Activated CD8-positive, alpha-beta T cell treated with anti-CD3 and anti-CD28 coated beads for 36 hours (primary cell): Measurements from ENCODE around the gene TBX4. TPM values are rescaled to one million over a fixed set of nuclear protein-coding genes. Genes with fewer than 3 reads are reported as not detected.

Experiments used
- ATAC-seq: fragments of 200-7000 bp; cut with Tn5 transposase; one replicate; pipeline ENCODE4 v1.10.0; 2021; ENCODE audit warnings: mild to moderate bottlenecking, moderate library complexity
- CTCF ChIA-PET: fragments of 350-600 bp; sonication (Branson Sonifier 250); formaldehyde crosslinking; loops from one replicate; lab custom pipeline; 2021; ENCODE audit warnings: antibody characterized with exemption; lab: Charles Lee
- POLR2A ChIA-PET: fragments of 350-600 bp; sonication (Branson Sonifier 250); formaldehyde crosslinking; loops from one replicate; lab custom pipeline; 2021; ENCODE audit warnings: antibody characterized with exemption; lab: Charles Lee
- DNase-seq: peaks from one replicate; pipeline ENCODE4 v3.0.0-alpha.2; 2020
- H3K27ac Mint-ChIP-seq: one replicate; pipeline ENCODE4 v1.8.0; 2021; ENCODE audit warnings: mild to moderate bottlenecking, mixed read lengths
- H3K27me3 Mint-ChIP-seq: one replicate; pipeline ENCODE4 v1.8.0; 2021; ENCODE audit warnings: mixed read lengths
- H3K36me3 Mint-ChIP-seq: one replicate; pipeline ENCODE4 v1.8.0; 2021; ENCODE audit warnings: low read depth, mixed read lengths
- H3K4me1 Mint-ChIP-seq: one replicate; pipeline ENCODE4 v1.8.0; 2021; ENCODE audit warnings: low read depth, mixed read lengths
- H3K4me3 Mint-ChIP-seq: one replicate; pipeline ENCODE4 v1.8.0; 2021; ENCODE audit warnings: mild to moderate bottlenecking, moderate library complexity, mixed read lengths
- H3K9me3 Mint-ChIP-seq: one replicate; pipeline ENCODE4 v1.8.0; 2021; ENCODE audit warnings: mixed read lengths
- intact Hi-C: fragments of 100-400 bp; cut with micrococcal nuclease; formaldehyde crosslinking; loops from one replicate; pipeline ENCODE4 v1.10.0; 2022
- total RNA-seq, 2 experiments: library from RNA; stranded (reverse); gene quantifications; one replicate each; pipeline ENCODE4 v1.2.3, GENCODE V29; 2021
- TF ChIP-seq, protein P1 (sequence below): fragments of 200-600 bp; IDR thresholded peaks from one replicate; pipeline ENCODE4 v1.8.0; 2022; ENCODE audit warnings: antibody characterized with exemption, mild to moderate bottlenecking

TBX4 gene
- total RNA-seq, 2 experiments from 2014 or later, result not detected

DNA sequence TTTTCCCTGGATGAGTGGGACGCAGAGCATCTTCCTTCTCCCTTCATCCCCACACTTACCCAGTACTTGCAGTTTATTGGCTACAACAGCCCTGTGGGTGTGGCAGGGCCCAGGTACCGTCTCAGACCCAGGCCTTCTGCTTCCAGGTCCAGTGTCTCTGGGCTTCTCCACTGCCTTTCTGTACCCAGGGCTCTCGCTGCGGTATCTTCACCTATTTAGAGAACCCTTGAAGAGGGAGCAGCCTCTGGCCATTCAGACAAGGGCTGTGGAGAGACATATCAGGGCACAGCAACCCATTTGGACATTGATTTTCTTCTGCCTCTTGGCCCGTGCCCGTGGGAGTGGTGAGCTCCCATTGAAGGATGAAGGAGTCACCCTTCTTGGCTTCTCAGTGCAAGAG is 17.3 kb downstream of the TBX4 start:
- Mint-ChIP-seq H3K4me1 (no peaks in the 10 kb centered on the region), H3K9me3 (no peaks in the 10 kb centered on the region), H3K27me3 (peaks cover 11% of the 10 kb centered on the region), H3K27ac (no peak overlapping the region), H3K36me3 (no peaks in the 10 kb centered on the region), H3K4me3 (no peak overlapping the region)
- ATAC-seq (no peak), DNase-seq (no peak)
- ChIA-PET POLR2A (no interaction called here), CTCF (interaction anchor here (0.6 to 1.2 kb wide), 2 partner anchors 31 to 54 kb away, joined by 3 read pairs; no protein-coding TSS in a partner anchor)
- intact Hi-C loops, result no loop called here
- TF ChIP-seq, protein P1, sequence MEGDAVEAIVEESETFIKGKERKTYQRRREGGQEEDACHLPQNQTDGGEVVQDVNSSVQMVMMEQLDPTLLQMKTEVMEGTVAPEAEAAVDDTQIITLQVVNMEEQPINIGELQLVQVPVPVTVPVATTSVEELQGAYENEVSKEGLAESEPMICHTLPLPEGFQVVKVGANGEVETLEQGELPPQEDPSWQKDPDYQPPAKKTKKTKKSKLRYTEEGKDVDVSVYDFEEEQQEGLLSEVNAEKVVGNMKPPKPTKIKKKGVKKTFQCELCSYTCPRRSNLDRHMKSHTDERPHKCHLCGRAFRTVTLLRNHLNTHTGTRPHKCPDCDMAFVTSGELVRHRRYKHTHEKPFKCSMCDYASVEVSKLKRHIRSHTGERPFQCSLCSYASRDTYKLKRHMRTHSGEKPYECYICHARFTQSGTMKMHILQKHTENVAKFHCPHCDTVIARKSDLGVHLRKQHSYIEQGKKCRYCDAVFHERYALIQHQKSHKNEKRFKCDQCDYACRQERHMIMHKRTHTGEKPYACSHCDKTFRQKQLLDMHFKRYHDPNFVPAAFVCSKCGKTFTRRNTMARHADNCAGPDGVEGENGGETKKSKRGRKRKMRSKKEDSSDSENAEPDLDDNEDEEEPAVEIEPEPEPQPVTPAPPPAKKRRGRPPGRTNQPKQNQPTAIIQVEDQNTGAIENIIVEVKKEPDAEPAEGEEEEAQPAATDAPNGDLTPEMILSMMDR, result no peak

DNA sequence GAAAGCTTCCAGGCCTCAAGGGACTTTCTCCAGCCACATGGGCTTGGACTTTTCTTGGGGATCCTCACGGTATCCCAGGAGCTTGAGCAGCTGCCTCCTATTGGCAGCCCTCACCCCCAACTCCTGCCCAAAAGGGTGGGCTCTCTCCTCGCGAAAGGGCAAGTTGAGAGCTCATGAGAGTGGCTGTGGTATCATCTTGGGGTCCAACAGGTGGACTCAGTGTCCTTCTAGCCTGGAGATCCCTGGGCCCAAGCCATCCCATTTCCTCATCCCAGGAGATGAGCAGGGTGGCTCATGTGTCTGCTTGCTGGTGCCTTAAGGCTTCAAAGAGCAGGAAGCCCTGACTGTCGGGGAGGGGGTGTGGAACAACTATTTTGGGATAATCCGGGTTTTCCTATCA is 17.7 kb downstream of the TBX4 start:
- H3K27me3 Mint-ChIP-seq, result peaks cover 7% of the 10 kb centered on the region
- H3K9me3 Mint-ChIP-seq, result no peaks in the 10 kb centered on the region
- TF ChIP-seq, protein P1, result no peak
- H3K36me3 Mint-ChIP-seq, result no peaks in the 10 kb centered on the region
- POLR2A ChIA-PET, result no interaction called here
- H3K27ac Mint-ChIP-seq, result no peak overlapping the region
- ATAC-seq (no peak), DNase-seq (no peak)
- H3K4me1 Mint-ChIP-seq, result no peaks in the 10 kb centered on the region
- CTCF ChIA-PET, result interaction anchor here (0.6 kb wide), 1 partner anchor 31 kb away, joined by 3 read pairs; no protein-coding TSS in a partner anchor
- intact Hi-C loops, result no loop called here
- no peak overlapping the region for H3K4me3 Mint-ChIP-seq

DNA sequence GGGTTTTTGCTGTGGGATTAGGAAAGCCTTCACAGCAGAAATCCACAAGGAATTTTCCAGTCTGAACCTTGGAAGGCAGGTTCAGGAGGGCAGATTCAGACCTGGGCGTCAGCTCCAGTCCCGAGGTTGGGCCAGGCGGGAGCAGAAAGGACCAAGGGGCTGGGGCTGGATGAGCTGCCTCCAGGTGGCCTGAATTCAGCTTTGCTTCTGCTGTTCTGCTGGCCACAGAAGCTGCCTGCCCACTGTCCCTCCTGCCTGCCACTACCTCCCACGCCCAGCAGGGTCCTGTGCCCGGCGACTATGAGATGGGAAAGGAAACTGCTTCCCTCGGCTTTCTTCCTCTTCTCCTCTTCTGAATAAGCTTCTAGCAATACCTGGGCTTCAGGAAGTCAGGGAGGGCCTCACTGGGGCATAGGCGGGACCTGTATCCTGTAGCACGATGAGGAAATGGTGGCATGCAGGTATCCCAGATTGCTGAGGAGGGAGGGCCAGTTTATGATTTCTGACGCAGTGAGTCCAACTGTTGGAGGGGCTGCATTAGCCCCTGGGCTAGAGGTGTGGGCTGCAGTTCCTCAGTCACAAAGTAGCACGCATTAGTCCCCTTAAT is 18.4 kb downstream of the TBX4 start:
- Mint-ChIP-seq H3K27me3 (peaks cover 10% of the 10 kb centered on the region), H3K9me3 (no peaks in the 10 kb centered on the region), H3K4me3 (no peak overlapping the region), H3K27ac (no peak overlapping the region), H3K4me1 (no peaks in the 10 kb centered on the region), H3K36me3 (no peaks in the 10 kb centered on the region)
- intact Hi-C loops, result no loop called here
- TF ChIP-seq, protein P1, result no peak
- ChIA-PET CTCF (interaction anchor here (1.5 kb wide), 1 partner anchor 21 kb away, joined by 3 read pairs; no protein-coding TSS in a partner anchor), POLR2A (no interaction called here)
- DNase-seq (no peak), ATAC-seq (no peak)

DNA sequence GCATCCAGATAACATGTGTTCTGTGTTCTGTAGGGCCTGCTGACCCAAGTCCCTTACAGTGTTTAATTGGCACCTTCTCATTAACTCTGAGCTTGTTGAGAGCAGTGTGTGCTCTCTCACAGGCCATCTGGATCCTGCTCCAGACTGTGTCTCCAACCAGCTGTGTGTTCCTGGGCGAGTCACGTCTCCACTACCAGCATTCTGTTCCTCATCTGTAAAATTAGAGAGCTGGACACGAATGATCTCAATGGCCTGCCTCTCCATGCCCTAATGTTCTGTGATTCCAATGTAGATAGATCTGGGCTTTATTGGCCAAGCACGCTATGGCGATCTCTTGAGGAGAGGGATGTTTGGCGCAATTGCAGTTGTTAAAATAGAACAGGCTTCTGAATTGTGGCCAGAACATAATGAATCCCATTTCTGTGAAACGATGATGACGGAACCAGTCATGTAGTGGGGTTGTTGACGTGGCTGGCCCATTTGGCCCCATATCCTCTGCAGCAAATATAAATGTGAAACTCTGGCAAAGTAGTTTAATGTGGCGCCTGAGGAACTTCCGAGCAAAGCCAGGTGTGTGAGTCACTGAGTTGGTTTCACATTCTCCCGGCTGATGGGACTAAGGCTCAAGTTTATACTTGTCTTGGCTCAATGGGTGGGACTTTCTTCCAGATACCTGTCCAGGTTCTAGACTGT is 22.2 kb downstream of the TBX4 start:
- POLR2A ChIA-PET, result no interaction called here
- Mint-ChIP-seq H3K36me3 (no peaks in the 10 kb centered on the region), H3K27ac (no peak overlapping the region), H3K9me3 (no peaks in the 10 kb centered on the region), H3K4me1 (no peaks in the 10 kb centered on the region), H3K27me3 (peaks cover 7% of the 10 kb centered on the region), H3K4me3 (no peak overlapping the region)
- intact Hi-C loops, result no loop called here
- TF ChIP-seq, protein P1, result no peak
- ATAC-seq (no peak), DNase-seq (no peak)
- CTCF ChIA-PET, result no interaction called here

DNA sequence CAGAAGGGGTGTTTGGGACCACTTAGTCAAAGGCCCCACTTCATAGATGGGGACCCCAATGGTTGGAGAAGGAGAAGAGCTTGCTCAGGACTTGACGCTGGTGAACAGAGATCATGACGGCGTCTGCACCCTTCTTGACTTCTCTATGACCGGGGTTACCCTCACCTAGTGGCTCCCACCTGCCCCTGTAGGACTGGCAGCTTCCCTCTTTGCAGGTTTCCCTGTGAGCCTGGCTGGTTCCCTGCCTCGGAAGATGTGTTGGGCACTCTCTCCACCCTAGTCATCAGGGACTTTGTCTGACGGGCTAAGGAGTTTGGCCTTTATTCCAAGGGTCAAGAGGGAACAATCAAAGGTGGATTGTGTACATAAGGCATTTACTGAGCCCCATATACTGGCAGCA is 22.7 kb downstream of the TBX4 start:
- Mint-ChIP-seq H3K36me3 (no peaks in the 10 kb centered on the region), H3K4me1 (no peaks in the 10 kb centered on the region), H3K9me3 (no peaks in the 10 kb centered on the region), H3K27me3 (peaks cover 7% of the 10 kb centered on the region), H3K4me3 (no peak overlapping the region), H3K27ac (no peak overlapping the region)
- DNase-seq (no peak), ATAC-seq (no peak)
- ChIA-PET CTCF (no interaction called here), POLR2A (no interaction called here)
- TF ChIP-seq, protein P1, result no peak
- intact Hi-C loops, result no loop called here
